ENCODE results near the gene KCNT1.

The KCNT1 gene

DNA sequence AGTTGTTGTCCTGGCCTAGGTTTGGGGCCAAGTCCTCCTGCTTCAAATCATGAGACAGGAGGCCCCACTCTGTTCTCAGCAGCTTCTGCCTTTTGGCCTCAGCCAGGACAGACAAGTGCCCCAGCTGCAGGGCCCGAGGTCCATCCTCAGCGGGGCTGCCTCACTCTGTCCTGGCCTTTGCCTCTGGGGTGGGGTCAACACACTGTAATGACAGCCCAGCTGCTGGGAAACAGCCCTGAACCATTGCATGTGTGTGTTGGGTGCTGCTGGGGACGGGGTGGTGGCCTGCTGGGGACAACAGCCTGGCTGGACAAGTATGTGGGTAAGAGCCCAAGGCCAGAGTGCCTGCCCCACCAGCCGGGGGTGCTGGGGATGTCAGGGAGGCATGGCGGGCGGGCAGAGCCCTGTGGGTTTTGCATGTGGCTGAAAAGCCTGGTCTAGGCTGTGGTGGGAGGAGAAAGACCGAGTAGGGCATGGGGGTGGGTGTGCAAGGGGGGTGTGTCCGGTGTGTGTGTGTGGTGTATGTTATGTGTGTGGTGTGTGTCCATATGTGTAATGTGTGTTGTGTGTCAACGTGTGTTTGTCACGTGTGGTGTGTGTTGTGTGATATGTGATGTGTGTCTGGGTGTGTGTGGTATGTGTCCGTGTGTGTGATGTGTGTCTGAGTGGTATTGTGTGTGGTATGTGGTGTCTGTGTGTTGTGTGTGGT is 71.7 kb downstream of the KCNT1 start:
- H3K27me3 ChIP-seq (ENCODE audit: low read length), result no peaks in the 10 kb centered on the region
- H3K4me2 ChIP-seq (ENCODE audit: low read depth, low read length, poor library complexity, severe bottlenecking), result no peak overlapping the region
- H2AFZ ChIP-seq (ENCODE audit: low read depth, low read length, severe bottlenecking), result no peak overlapping the region
- H3F3A ChIP-seq (ENCODE audit: insufficient read depth), result no peaks in the 10 kb centered on the region
- H3K27ac ChIP-seq (ENCODE audit: low read depth, low read length), result no peak overlapping the region
- H3K9ac ChIP-seq (ENCODE audit: low read length), result no peak overlapping the region
- no peaks in the 10 kb centered on the region for H3K79me2 ChIP-seq (ENCODE audit: insufficient read depth, low read length)
- no peaks in the 10 kb centered on the region for H4K20me1 ChIP-seq (ENCODE audit: low read depth, low read length)
- TF ChIP-seq, protein P1, sequence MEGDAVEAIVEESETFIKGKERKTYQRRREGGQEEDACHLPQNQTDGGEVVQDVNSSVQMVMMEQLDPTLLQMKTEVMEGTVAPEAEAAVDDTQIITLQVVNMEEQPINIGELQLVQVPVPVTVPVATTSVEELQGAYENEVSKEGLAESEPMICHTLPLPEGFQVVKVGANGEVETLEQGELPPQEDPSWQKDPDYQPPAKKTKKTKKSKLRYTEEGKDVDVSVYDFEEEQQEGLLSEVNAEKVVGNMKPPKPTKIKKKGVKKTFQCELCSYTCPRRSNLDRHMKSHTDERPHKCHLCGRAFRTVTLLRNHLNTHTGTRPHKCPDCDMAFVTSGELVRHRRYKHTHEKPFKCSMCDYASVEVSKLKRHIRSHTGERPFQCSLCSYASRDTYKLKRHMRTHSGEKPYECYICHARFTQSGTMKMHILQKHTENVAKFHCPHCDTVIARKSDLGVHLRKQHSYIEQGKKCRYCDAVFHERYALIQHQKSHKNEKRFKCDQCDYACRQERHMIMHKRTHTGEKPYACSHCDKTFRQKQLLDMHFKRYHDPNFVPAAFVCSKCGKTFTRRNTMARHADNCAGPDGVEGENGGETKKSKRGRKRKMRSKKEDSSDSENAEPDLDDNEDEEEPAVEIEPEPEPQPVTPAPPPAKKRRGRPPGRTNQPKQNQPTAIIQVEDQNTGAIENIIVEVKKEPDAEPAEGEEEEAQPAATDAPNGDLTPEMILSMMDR (IDR thresholded peaks at IDR 0.05; ENCODE audit: insufficient read depth, low read length, poor library complexity, severe bottlenecking), result no peak
- TF ChIP-seq EZH2phosphoT487 (conservative IDR thresholded peaks at IDR 0.05; ENCODE audit: low read length), result no peak
- no peaks in the 10 kb centered on the region for H3K9me2 ChIP-seq (replicated peaks; ENCODE audit: insufficient read depth, low read length)
- no peaks in the 10 kb centered on the region for H3K36me3 ChIP-seq (ENCODE audit: low read length)
- H3K4me3 ChIP-seq (ENCODE audit: insufficient read depth, low read length, poor library complexity, severe bottlenecking), result no peak overlapping the region
- no peaks in the 10 kb centered on the region for H3K9me3 ChIP-seq (ENCODE audit: insufficient read depth, low read length)

DNA sequence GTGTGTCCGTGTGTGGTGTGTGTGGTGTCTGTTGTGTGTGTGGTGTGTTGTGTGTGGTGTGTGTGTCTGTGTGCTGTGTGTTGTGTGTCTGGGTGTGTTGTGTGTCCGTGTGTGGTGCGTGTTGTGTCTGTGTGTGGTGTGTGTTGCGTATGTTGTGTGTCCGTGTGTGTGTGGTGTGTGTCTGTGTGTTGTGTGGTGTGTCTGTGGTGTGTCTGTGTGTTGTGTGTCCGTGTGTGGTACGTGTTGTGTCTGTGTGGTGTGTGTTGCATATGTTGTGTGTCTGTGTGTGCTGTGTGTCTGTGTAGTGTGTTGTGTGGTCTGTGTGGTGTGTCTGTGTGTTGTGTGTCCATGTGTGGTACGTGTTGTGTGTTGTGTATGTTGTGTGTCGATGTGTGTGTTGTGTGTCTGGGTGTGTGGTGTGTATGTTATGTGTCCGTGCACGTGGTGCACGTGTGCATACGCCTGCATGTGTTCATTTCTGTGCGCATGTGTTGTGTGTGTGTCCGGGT is 72.3 kb downstream of the KCNT1 start:
- Histone ChIP-seq H3K9me3 (ENCODE audit: insufficient read depth, low read length) (no peaks in the 10 kb centered on the region), H3K4me3 (ENCODE audit: insufficient read depth, low read length, poor library complexity, severe bottlenecking) (no peak overlapping the region), H3K27ac (ENCODE audit: low read depth, low read length) (no peak overlapping the region), H3K36me3 (ENCODE audit: low read length) (no peaks in the 10 kb centered on the region), H2AFZ (ENCODE audit: low read depth, low read length, severe bottlenecking) (no peak overlapping the region), H3F3A (ENCODE audit: insufficient read depth) (no peaks in the 10 kb centered on the region), H3K79me2 (ENCODE audit: insufficient read depth, low read length) (no peaks in the 10 kb centered on the region), H3K9me2 (replicated peaks; ENCODE audit: insufficient read depth, low read length) (no peaks in the 10 kb centered on the region), H3K27me3 (ENCODE audit: low read length) (no peaks in the 10 kb centered on the region), H3K9ac (ENCODE audit: low read length) (no peak overlapping the region), H4K20me1 (ENCODE audit: low read depth, low read length) (no peaks in the 10 kb centered on the region), H3K4me2 (ENCODE audit: low read depth, low read length, poor library complexity, severe bottlenecking) (no peak overlapping the region)
- no peak for TF ChIP-seq EZH2phosphoT487 (conservative IDR thresholded peaks at IDR 0.05; ENCODE audit: low read length)
- TF ChIP-seq, protein P1 (IDR thresholded peaks at IDR 0.05; ENCODE audit: insufficient read depth, low read length, poor library complexity, severe bottlenecking), result no peak

DNA sequence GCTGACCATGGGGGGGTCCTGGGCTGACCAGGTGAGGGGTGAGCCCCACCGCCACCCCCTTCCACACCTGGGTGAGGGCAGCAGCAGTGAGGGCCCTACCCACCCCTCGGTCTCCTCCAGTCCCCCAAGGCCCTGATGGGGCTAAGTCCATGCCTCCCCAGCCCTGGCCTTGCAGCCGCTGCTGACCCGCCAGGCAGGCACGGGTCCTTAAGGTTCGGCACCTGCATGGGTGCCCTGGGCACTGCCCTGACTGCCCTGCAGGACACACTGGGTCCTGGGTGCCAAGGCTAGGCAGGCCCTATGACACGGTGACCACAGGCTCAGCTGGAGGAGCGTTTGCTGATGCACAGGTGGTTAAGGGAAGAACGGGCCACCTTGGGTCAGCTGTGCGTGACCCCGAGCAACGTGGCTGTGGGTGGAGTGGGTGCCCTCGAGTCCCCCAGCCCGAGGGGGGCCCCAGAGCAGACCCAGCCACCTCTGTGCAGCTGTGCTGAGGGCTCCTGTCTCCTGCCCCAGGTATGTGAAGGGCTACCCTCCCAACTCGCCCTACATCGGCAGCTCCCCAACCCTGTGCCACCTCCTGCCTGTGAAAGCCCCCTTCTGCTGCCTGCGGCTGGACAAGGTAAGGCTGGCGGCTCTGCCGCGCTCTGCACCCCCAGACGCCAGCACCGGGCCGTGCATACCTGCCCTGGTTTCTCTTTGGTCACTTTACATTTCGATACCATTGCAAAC is 73.0 kb downstream of the KCNT1 start:
- H3K27ac ChIP-seq (ENCODE audit: low read depth, low read length), result no peak overlapping the region
- no peak overlapping the region for H3K4me2 ChIP-seq (ENCODE audit: low read depth, low read length, poor library complexity, severe bottlenecking)
- no peak overlapping the region for H3K9ac ChIP-seq (ENCODE audit: low read length)
- H3F3A ChIP-seq (ENCODE audit: insufficient read depth), result no peaks in the 10 kb centered on the region
- TF ChIP-seq EZH2phosphoT487 (conservative IDR thresholded peaks at IDR 0.05; ENCODE audit: low read length), result no peak
- TF ChIP-seq, protein P1 (IDR thresholded peaks at IDR 0.05; ENCODE audit: insufficient read depth, low read length, poor library complexity, severe bottlenecking), result no peak
- no peaks in the 10 kb centered on the region for H3K9me2 ChIP-seq (replicated peaks; ENCODE audit: insufficient read depth, low read length)
- no peak overlapping the region for H3K4me3 ChIP-seq (ENCODE audit: insufficient read depth, low read length, poor library complexity, severe bottlenecking)
- no peaks in the 10 kb centered on the region for H3K9me3 ChIP-seq (ENCODE audit: insufficient read depth, low read length)
- H3K36me3 ChIP-seq (ENCODE audit: low read length), result no peaks in the 10 kb centered on the region
- H4K20me1 ChIP-seq (ENCODE audit: low read depth, low read length), result no peaks in the 10 kb centered on the region
- H3K27me3 ChIP-seq (ENCODE audit: low read length), result no peaks in the 10 kb centered on the region
- H3K79me2 ChIP-seq (ENCODE audit: insufficient read depth, low read length), result no peaks in the 10 kb centered on the region
- H2AFZ ChIP-seq (ENCODE audit: low read depth, low read length, severe bottlenecking), result no peak overlapping the region
